Activated CD4-positive, CD25-positive, alpha-beta regulatory T cell (primary cell): ENCODE data around the gene ZNF385A.

ENCODE experiments used
- DNase-seq, 4 experiments: peaks; one replicate each; lab custom pipeline; 2025; lab: John Stamatoyannopoulos, UW

Gene ZNF385A

DNA sequence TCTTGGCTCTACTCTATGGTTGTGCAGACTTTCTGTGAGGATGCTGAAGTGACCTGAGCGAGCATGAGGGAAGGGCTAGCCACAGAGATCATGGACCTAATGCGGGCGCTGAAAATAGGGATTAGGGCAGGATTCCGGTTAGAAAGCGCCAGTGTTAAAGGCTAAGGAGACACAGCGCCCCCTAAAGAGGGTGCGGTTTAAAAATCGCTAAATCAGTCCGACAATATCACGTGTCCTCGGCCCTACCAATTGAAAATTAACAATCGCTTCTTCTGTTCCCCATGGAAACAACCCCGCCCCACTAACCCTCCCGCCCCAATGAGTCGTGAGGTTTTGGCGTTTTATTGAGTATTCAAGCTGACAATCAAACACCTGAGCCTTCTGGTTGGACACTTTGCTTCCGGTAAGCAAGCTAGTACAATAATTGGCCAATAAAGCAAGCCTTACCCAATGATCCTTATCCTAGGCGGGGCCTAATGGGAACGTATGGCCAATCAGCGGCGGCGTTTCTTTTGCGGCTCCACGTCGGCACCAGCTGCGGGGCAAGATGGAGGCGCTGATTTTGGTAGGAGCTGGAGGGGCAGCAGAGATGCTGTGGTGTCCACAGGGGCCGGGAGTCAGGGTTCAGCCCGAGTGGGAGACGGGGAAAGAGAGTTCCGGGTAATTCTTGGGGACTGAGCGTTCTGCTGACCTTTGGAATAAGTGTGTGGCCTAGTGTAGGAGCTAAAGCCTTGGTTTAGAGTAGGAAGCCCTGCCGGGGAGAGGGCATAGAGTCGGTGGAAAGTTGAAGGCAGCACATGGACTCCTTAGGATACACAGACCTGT is 59.7 kb downstream of the ZNF385A start, which contains the start of gene COPZ1:
Gene COPZ1 (plus strand): TSS at position 515 of the 825 bp plus-strand sequence. CDS start 33 bp downstream, at position 548.
- peak; percentile 91 to 94 (median 93) for DNase-seq

GRCh38 chr12:54321363-54321762 is 63.2 kb downstream of the ZNF385A start:
- no peak for DNase-seq
